Measurements from ENCODE around the gene PDE4C.

The PDE4C gene

DNA sequence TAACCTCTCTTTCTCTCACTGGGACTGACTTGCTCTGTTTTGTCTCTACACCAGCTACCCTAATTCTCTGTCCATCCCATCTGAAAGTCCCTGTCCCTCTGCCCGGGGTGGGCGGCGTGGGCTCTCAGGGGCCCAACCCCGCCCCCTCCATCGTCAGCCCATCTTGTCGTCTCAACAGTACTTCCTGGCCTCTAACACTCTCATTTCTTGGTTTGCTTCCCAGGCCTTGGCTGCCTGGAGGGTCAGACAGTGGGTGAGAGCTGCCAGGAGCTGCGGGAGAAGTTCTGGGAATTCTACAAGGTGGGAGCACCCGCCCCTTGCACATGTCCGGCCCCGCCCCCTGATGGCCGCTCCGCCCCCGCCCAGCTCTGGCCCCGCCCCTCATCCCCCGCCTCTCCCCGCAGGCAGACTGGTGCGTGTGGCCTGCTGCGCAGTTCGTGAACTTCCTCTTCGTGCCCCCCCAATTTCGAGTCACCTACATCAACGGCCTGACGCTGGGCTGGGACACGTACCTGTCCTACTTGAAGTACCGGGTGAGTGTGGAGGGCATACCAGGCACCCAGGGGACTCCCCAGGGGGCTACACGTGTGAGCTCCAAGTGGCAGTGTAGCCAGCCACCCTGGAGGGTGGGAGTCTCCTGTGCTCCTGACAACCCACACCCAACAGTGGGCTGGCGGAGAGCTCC lies 31.5 kb downstream of the PDE4C start (continued):
- TF ChIP-seq, protein P1, sequence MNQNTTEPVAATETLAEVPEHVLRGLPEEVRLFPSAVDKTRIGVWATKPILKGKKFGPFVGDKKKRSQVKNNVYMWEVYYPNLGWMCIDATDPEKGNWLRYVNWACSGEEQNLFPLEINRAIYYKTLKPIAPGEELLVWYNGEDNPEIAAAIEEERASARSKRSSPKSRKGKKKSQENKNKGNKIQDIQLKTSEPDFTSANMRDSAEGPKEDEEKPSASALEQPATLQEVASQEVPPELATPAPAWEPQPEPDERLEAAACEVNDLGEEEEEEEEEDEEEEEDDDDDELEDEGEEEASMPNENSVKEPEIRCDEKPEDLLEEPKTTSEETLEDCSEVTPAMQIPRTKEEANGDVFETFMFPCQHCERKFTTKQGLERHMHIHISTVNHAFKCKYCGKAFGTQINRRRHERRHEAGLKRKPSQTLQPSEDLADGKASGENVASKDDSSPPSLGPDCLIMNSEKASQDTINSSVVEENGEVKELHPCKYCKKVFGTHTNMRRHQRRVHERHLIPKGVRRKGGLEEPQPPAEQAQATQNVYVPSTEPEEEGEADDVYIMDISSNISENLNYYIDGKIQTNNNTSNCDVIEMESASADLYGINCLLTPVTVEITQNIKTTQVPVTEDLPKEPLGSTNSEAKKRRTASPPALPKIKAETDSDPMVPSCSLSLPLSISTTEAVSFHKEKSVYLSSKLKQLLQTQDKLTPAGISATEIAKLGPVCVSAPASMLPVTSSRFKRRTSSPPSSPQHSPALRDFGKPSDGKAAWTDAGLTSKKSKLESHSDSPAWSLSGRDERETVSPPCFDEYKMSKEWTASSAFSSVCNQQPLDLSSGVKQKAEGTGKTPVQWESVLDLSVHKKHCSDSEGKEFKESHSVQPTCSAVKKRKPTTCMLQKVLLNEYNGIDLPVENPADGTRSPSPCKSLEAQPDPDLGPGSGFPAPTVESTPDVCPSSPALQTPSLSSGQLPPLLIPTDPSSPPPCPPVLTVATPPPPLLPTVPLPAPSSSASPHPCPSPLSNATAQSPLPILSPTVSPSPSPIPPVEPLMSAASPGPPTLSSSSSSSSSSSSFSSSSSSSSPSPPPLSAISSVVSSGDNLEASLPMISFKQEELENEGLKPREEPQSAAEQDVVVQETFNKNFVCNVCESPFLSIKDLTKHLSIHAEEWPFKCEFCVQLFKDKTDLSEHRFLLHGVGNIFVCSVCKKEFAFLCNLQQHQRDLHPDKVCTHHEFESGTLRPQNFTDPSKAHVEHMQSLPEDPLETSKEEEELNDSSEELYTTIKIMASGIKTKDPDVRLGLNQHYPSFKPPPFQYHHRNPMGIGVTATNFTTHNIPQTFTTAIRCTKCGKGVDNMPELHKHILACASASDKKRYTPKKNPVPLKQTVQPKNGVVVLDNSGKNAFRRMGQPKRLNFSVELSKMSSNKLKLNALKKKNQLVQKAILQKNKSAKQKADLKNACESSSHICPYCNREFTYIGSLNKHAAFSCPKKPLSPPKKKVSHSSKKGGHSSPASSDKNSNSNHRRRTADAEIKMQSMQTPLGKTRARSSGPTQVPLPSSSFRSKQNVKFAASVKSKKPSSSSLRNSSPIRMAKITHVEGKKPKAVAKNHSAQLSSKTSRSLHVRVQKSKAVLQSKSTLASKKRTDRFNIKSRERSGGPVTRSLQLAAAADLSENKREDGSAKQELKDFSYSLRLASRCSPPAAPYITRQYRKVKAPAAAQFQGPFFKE (tag by site-specific recombination; IDR thresholded peaks at IDR 0.05; ENCODE audit: borderline replicate concordance): no peak
- peak; percentile 92 for TF ChIP-seq GLIS1 (tag by site-specific recombination; IDR thresholded peaks at IDR 0.05)
- no peak for TF ChIP-seq ZNF10 (tag by site-specific recombination; IDR thresholded peaks at IDR 0.05)
- no peak for TF ChIP-seq FEZF1 (tag by site-specific recombination; IDR thresholded peaks at IDR 0.05)
- no peak for TF ChIP-seq YY1 (tag by site-specific recombination; IDR thresholded peaks at IDR 0.05)
- no peak for TF ChIP-seq ZNF175 (tag by site-specific recombination; IDR thresholded peaks at IDR 0.05)
- TF ChIP-seq ZNF140 (tag by site-specific recombination; IDR thresholded peaks at IDR 0.05): no peak
- TF ChIP-seq, protein P2, sequence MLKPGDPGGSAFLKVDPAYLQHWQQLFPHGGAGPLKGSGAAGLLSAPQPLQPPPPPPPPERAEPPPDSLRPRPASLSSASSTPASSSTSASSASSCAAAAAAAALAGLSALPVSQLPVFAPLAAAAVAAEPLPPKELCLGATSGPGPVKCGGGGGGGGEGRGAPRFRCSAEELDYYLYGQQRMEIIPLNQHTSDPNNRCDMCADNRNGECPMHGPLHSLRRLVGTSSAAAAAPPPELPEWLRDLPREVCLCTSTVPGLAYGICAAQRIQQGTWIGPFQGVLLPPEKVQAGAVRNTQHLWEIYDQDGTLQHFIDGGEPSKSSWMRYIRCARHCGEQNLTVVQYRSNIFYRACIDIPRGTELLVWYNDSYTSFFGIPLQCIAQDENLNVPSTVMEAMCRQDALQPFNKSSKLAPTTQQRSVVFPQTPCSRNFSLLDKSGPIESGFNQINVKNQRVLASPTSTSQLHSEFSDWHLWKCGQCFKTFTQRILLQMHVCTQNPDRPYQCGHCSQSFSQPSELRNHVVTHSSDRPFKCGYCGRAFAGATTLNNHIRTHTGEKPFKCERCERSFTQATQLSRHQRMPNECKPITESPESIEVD (tag by site-specific recombination; IDR thresholded peaks at IDR 0.05): no peak
- TF ChIP-seq, protein P3, sequence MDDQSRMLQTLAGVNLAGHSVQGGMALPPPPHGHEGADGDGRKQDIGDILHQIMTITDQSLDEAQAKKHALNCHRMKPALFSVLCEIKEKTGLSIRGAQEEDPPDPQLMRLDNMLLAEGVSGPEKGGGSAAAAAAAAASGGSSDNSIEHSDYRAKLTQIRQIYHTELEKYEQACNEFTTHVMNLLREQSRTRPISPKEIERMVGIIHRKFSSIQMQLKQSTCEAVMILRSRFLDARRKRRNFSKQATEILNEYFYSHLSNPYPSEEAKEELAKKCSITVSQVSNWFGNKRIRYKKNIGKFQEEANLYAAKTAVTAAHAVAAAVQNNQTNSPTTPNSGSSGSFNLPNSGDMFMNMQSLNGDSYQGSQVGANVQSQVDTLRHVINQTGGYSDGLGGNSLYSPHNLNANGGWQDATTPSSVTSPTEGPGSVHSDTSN (CRISPR knock-in tag; IDR thresholded peaks at IDR 0.05): no peak
- peak; percentile 50 for TF ChIP-seq EGR2 (tag by site-specific recombination; IDR thresholded peaks at IDR 0.05; ENCODE audit: low read depth)
- TF ChIP-seq KLF9 (tag by site-specific recombination; IDR thresholded peaks at IDR 0.05; ENCODE audit: low read depth): peak; percentile 69; the same call in 1 of the 2 replicates
- no peak for TF ChIP-seq ZNF529 (tag by site-specific recombination; IDR thresholded peaks at IDR 0.05; ENCODE audit: insufficient replicate concordance)
- TF ChIP-seq ZIC2 (tag by site-specific recombination; IDR thresholded peaks at IDR 0.05): peak; percentile 66
- TF ChIP-seq, protein P4, sequence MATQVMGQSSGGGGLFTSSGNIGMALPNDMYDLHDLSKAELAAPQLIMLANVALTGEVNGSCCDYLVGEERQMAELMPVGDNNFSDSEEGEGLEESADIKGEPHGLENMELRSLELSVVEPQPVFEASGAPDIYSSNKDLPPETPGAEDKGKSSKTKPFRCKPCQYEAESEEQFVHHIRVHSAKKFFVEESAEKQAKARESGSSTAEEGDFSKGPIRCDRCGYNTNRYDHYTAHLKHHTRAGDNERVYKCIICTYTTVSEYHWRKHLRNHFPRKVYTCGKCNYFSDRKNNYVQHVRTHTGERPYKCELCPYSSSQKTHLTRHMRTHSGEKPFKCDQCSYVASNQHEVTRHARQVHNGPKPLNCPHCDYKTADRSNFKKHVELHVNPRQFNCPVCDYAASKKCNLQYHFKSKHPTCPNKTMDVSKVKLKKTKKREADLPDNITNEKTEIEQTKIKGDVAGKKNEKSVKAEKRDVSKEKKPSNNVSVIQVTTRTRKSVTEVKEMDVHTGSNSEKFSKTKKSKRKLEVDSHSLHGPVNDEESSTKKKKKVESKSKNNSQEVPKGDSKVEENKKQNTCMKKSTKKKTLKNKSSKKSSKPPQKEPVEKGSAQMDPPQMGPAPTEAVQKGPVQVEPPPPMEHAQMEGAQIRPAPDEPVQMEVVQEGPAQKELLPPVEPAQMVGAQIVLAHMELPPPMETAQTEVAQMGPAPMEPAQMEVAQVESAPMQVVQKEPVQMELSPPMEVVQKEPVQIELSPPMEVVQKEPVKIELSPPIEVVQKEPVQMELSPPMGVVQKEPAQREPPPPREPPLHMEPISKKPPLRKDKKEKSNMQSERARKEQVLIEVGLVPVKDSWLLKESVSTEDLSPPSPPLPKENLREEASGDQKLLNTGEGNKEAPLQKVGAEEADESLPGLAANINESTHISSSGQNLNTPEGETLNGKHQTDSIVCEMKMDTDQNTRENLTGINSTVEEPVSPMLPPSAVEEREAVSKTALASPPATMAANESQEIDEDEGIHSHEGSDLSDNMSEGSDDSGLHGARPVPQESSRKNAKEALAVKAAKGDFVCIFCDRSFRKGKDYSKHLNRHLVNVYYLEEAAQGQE (tag by site-specific recombination; IDR thresholded peaks at IDR 0.05): no peak
- no peak for TF ChIP-seq SALL2 (tag by site-specific recombination; IDR thresholded peaks at IDR 0.05; ENCODE audit: borderline replicate concordance)
- TF ChIP-seq ZNF146 (tag by site-specific recombination; IDR thresholded peaks at IDR 0.05): no peak
- TF ChIP-seq, protein P5, sequence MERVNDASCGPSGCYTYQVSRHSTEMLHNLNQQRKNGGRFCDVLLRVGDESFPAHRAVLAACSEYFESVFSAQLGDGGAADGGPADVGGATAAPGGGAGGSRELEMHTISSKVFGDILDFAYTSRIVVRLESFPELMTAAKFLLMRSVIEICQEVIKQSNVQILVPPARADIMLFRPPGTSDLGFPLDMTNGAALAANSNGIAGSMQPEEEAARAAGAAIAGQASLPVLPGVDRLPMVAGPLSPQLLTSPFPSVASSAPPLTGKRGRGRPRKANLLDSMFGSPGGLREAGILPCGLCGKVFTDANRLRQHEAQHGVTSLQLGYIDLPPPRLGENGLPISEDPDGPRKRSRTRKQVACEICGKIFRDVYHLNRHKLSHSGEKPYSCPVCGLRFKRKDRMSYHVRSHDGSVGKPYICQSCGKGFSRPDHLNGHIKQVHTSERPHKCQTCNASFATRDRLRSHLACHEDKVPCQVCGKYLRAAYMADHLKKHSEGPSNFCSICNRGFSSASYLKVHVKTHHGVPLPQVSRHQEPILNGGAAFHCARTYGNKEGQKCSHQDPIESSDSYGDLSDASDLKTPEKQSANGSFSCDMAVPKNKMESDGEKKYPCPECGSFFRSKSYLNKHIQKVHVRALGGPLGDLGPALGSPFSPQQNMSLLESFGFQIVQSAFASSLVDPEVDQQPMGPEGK (tag by site-specific recombination; IDR thresholded peaks at IDR 0.05): 0 out of 2 replicates have a peak, but pooled peaks have one; percentile 35
- no peak for TF ChIP-seq ZNF121 (tag by site-specific recombination; IDR thresholded peaks at IDR 0.05)
- TF ChIP-seq, protein P6, sequence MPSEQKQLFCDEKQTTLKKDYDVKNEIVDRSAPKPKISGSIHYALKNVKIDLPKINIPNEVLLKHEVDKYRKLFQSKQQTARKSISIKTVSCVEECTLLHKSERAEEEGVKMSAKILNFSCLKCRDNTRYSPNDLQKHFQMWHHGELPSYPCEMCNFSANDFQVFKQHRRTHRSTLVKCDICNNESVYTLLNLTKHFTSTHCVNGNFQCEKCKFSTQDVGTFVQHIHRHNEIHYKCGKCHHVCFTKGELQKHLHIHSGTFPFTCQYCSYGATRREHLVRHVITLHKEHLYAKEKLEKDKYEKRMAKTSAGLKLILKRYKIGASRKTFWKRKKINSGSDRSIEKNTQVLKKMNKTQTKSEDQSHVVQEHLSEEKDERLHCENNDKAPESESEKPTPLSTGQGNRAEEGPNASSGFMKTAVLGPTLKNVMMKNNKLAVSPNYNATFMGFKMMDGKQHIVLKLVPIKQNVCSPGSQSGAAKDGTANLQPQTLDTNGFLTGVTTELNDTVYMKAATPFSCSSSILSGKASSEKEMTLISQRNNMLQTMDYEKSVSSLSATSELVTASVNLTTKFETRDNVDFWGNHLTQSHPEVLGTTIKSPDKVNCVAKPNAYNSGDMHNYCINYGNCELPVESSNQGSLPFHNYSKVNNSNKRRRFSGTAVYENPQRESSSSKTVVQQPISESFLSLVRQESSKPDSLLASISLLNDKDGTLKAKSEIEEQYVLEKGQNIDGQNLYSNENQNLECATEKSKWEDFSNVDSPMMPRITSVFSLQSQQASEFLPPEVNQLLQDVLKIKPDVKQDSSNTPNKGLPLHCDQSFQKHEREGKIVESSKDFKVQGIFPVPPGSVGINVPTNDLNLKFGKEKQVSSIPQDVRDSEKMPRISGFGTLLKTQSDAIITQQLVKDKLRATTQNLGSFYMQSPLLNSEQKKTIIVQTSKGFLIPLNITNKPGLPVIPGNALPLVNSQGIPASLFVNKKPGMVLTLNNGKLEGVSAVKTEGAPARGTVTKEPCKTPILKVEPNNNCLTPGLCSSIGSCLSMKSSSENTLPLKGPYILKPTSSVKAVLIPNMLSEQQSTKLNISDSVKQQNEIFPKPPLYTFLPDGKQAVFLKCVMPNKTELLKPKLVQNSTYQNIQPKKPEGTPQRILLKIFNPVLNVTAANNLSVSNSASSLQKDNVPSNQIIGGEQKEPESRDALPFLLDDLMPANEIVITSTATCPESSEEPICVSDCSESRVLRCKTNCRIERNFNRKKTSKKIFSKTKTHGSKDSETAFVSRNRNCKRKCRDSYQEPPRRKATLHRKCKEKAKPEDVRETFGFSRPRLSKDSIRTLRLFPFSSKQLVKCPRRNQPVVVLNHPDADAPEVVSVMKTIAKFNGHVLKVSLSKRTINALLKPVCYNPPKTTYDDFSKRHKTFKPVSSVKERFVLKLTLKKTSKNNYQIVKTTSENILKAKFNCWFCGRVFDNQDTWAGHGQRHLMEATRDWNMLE (tag by site-specific recombination; conservative IDR thresholded peaks at IDR 0.05; ENCODE audit: low read depth): no peak

Data from HEK293 (cell line).